HEK293 (cell line): ENCODE data around the gene PEX7.

Experiments used
- KLF17 ChIP-seq: fragments of 450-650 bp; formaldehyde crosslinking; IDR thresholded peaks from 2 replicates; pipeline ENCODE4 v1.5.1; 2016; ENCODE audit warnings: missing biosample characterization, missing genetic modification characterization
- KLF8 ChIP-seq: fragments of 450-650 bp; formaldehyde crosslinking; IDR thresholded peaks from 2 replicates; pipeline ENCODE4 v1.5.1; 2016; ENCODE audit warnings: missing biosample characterization, missing genetic modification characterization
- MYNN ChIP-seq: fragments of 450-650 bp; formaldehyde crosslinking; IDR thresholded peaks from 2 replicates; pipeline ENCODE4 v1.5.1; 2016; ENCODE audit warnings: missing biosample characterization, missing genetic modification characterization, borderline replicate concordance
- PRDM4 ChIP-seq: fragments of 450-650 bp; formaldehyde crosslinking; IDR thresholded peaks from 2 replicates; pipeline ENCODE4 v1.5.1; 2017; ENCODE audit warnings: missing biosample characterization, missing genetic modification characterization
- RBAK ChIP-seq: fragments of 450-650 bp; formaldehyde crosslinking; IDR thresholded peaks from 2 replicates; pipeline ENCODE4 v1.5.1; 2016; ENCODE audit warnings: missing biosample characterization, missing genetic modification characterization
- REPIN1 ChIP-seq: fragments of 450-650 bp; formaldehyde crosslinking; IDR thresholded peaks from 2 replicates; pipeline ENCODE4 v1.5.1; 2017; ENCODE audit warnings: missing biosample characterization, missing genetic modification characterization, low read depth
- TCF7L2 ChIP-seq: IDR thresholded peaks from 2 replicates; pipeline ENCODE4 v1.6.1; 2011; ENCODE audit warnings: low read depth, mild to moderate bottlenecking, inconsistent platforms, low read length, moderate library complexity, borderline replicate concordance
- TRIM28 ChIP-seq: IDR thresholded peaks from 2 replicates; pipeline ENCODE4 v1.6.1; 2011; ENCODE audit warnings: low read length, control low read depth, borderline replicate concordance
- ZBTB17 ChIP-seq: fragments of 450-650 bp; formaldehyde crosslinking; IDR thresholded peaks from 2 replicates; pipeline ENCODE4 v1.5.1; 2016; ENCODE audit warnings: missing biosample characterization, missing genetic modification characterization
- ZBTB26 ChIP-seq: fragments of 450-650 bp; formaldehyde crosslinking; optimal IDR thresholded peaks from 2 replicates; pipeline ENCODE3; 2016; ENCODE audit warnings: missing biosample characterization, mild to moderate bottlenecking, missing genetic modification characterization
- ZBTB48 ChIP-seq: fragments of 450-650 bp; formaldehyde crosslinking; IDR thresholded peaks from 2 replicates; pipeline ENCODE4 v1.5.1; 2016; ENCODE audit warnings: missing biosample characterization, missing genetic modification characterization
- ZFHX2 ChIP-seq: fragments of 450-650 bp; formaldehyde crosslinking; conservative IDR thresholded peaks from 2 replicates; pipeline ENCODE4 v1.5.1; 2016; ENCODE audit warnings: missing biosample characterization, missing genetic modification characterization
- ZIC2 ChIP-seq: fragments of 450-650 bp; formaldehyde crosslinking; IDR thresholded peaks from 2 replicates; pipeline ENCODE4 v1.5.1; 2016; ENCODE audit warnings: missing biosample characterization, missing genetic modification characterization
- ZNF157 ChIP-seq: fragments of 450-650 bp; formaldehyde crosslinking; IDR thresholded peaks from 2 replicates; pipeline ENCODE4 v1.5.1; 2016; ENCODE audit warnings: missing biosample characterization, missing genetic modification characterization
- ZNF18 ChIP-seq: fragments of 450-650 bp; formaldehyde crosslinking; IDR thresholded peaks from 2 replicates; pipeline ENCODE4 v1.5.1; 2016; ENCODE audit warnings: missing biosample characterization, missing genetic modification characterization
- ZNF184 ChIP-seq: fragments of 450-650 bp; IDR thresholded peaks from 2 replicates; pipeline ENCODE4 v1.5.1; 2018; ENCODE audit warnings: missing biosample characterization, mild to moderate bottlenecking, missing genetic modification characterization
- ZNF2 ChIP-seq: fragments of 450-650 bp; formaldehyde crosslinking; IDR thresholded peaks from 2 replicates; pipeline ENCODE4 v1.5.1; 2016; ENCODE audit warnings: missing biosample characterization, missing genetic modification characterization
- ZNF292 ChIP-seq: fragments of 450-650 bp; formaldehyde crosslinking; IDR thresholded peaks from 2 replicates; pipeline ENCODE4 v1.5.1; 2016; ENCODE audit warnings: low read depth, missing biosample characterization, missing genetic modification characterization, borderline replicate concordance
- ZNF311 ChIP-seq: fragments of 450-650 bp; formaldehyde crosslinking; IDR thresholded peaks from 2 replicates; pipeline ENCODE4 v1.5.1; 2017; ENCODE audit warnings: missing biosample characterization, missing genetic modification characterization, borderline replicate concordance
- ZNF366 ChIP-seq: fragments of 450-650 bp; formaldehyde crosslinking; conservative IDR thresholded peaks from 2 replicates; pipeline ENCODE4 v1.5.1; 2016; ENCODE audit warnings: missing biosample characterization, missing genetic modification characterization
- ZNF488 ChIP-seq: fragments of 450-650 bp; formaldehyde crosslinking; IDR thresholded peaks from 2 replicates; pipeline ENCODE4 v1.5.1; 2016; ENCODE audit warnings: missing biosample characterization, missing genetic modification characterization
- ZNF548 ChIP-seq: fragments of 450-650 bp; formaldehyde crosslinking; IDR thresholded peaks from 2 replicates; pipeline ENCODE4 v1.5.1; 2016; ENCODE audit warnings: missing biosample characterization, missing genetic modification characterization
- ZNF629 ChIP-seq: fragments of 450-650 bp; formaldehyde crosslinking; IDR thresholded peaks from 2 replicates; pipeline ENCODE4 v1.5.1; 2017; ENCODE audit warnings: missing biosample characterization, missing genetic modification characterization
- ZNF639 ChIP-seq: fragments of 450-650 bp; formaldehyde crosslinking; IDR thresholded peaks from 2 replicates; pipeline ENCODE4 v1.5.1; 2016; ENCODE audit warnings: missing biosample characterization, missing genetic modification characterization
- ZNF704 ChIP-seq: fragments of 450-650 bp; formaldehyde crosslinking; IDR thresholded peaks from 2 replicates; pipeline ENCODE4 v1.5.1; 2016; ENCODE audit warnings: missing biosample characterization, missing genetic modification characterization
- ZNF830 ChIP-seq: fragments of 450-650 bp; IDR thresholded peaks from 2 replicates; pipeline ENCODE4 v1.5.0; 2018; ENCODE audit warnings: missing biosample characterization, missing genetic modification characterization, low read depth, mild to moderate bottlenecking, moderate library complexity
- ZSCAN16 ChIP-seq: fragments of 450-650 bp; formaldehyde crosslinking; IDR thresholded peaks from 2 replicates; pipeline ENCODE4 v1.5.1; 2016; ENCODE audit warnings: missing biosample characterization, missing genetic modification characterization
- ZSCAN18 ChIP-seq: fragments of 450-650 bp; formaldehyde crosslinking; IDR thresholded peaks from 2 replicates; pipeline ENCODE4 v1.5.1; 2016; ENCODE audit warnings: missing biosample characterization, missing genetic modification characterization
- ZXDB ChIP-seq: fragments of 450-650 bp; formaldehyde crosslinking; IDR thresholded peaks from 2 replicates; pipeline ENCODE4 v1.5.1; 2016; ENCODE audit warnings: missing biosample characterization, missing genetic modification characterization

The PEX7 gene

GRCh38 chr6:136822376-136823127 is at the start of gene PEX7 (continued):
- TF ChIP-seq ZIC2 (tag by site-specific recombination) (no peak), ZSCAN18 (no peak), ZNF830 (tag by site-specific recombination) (no peak), ZBTB17 (tag by site-specific recombination) (peak; percentile 60), ZNF639 (tag by site-specific recombination) (no peak), ZNF18 (no peak), TCF7L2 (no peak), ZSCAN16 (tag by site-specific recombination) (no peak), KLF8 (tag by site-specific recombination) (no peak), ZXDB (no peak), REPIN1 (tag by site-specific recombination) (0 out of 2 replicates have a peak, but pooled peaks have one; percentile 21), ZNF548 (tag by site-specific recombination) (no peak), ZNF292 (no peak), ZNF704 (tag by site-specific recombination) (no peak), RBAK (tag by site-specific recombination) (no peak), MYNN (tag by site-specific recombination) (no peak), KLF17 (0 out of 2 replicates have a peak, but pooled peaks have one; percentile 23), ZNF629 (tag by site-specific recombination) (0 out of 2 replicates have a peak, but pooled peaks have one; percentile 25), ZNF488 (no peak), ZNF311 (tag by site-specific recombination) (no peak), ZNF2 (tag by site-specific recombination) (no peak), PRDM4 (tag by site-specific recombination) (no peak), ZBTB26 (tag by site-specific recombination) (peak; percentile 62), ZBTB48 (tag by site-specific recombination) (0 out of 2 replicates have a peak, but pooled peaks have one; percentile 52), TRIM28 (no peak; the same call in 1 of the 2 replicates), ZFHX2 (tag by site-specific recombination) (peak; percentile 55; the same call in 1 of the 2 replicates), ZNF366 (tag by site-specific recombination) (no peak), ZNF157 (tag by site-specific recombination) (no peak), ZNF184 (tag by site-specific recombination) (no peak)
